K562 (cell line): Measurements from ENCODE around the gene RAB14. TPM values are rescaled to one million over a fixed set of nuclear protein-coding genes. Genes with fewer than 3 reads are reported as not detected.

Experiments
- BRD4 ChIP-seq: fragments of 200-600 bp; sonication (generic); IDR thresholded peaks from 2 replicates; pipeline ENCODE4 v1.6.1; 2017; ENCODE audit warnings: inconsistent platforms
- CBFB ChIP-seq: sonication (generic); formaldehyde crosslinking; IDR thresholded peaks from 2 replicates; pipeline ENCODE4 v1.4.0; 2020; ENCODE audit warnings: mild to moderate bottlenecking, missing genetic modification reagents
- EZH2 ChIP-seq: IDR thresholded peaks from 2 replicates; pipeline ENCODE4 v1.6.1; 2012; ENCODE audit warnings: low read depth, mild to moderate bottlenecking, inconsistent platforms, low read length, borderline replicate concordance
- FOXM1 ChIP-seq, 2 experiments: fragments of 450-650 bp in 1 of 2; sonication (generic) in 1 of 2; formaldehyde crosslinking in 1 of 2; IDR thresholded peaks; 2 replicates each; pipeline versions ENCODE4 v1.6.1 to v1.9.0; 2017 to 2022; ENCODE audit warnings: low read depth in 2 of 2, mild to moderate bottlenecking in 2 of 2, missing genetic modification reagents in 1 of 2, moderate library complexity in 1 of 2
- FUS ChIP-seq: fragments of 200-400 bp; formaldehyde crosslinking; optimal IDR thresholded peaks from 2 replicates; pipeline ENCODE3; 2017; ENCODE audit warnings: low read depth, low read length
- HDAC2 ChIP-seq: fragments of 450-650 bp; IDR thresholded peaks from 2 replicates; pipeline ENCODE4 v1.6.1; 2016; ENCODE audit warnings: mild to moderate bottlenecking
- HDAC3 ChIP-seq: fragments of 450-650 bp; IDR thresholded peaks from 2 replicates; pipeline ENCODE4 v1.6.1; 2018; ENCODE audit warnings: borderline replicate concordance, mild to moderate bottlenecking, moderate library complexity; ENCODE audit not compliant: partially characterized antibody
- KDM5B ChIP-seq: fragments of 200-600 bp; sonication (generic); IDR thresholded peaks from 2 replicates; pipeline ENCODE4 v1.6.1; 2012; ENCODE audit warnings: low read depth, mild to moderate bottlenecking, moderate library complexity, low read length, control low read depth, inconsistent platforms; ENCODE audit not compliant: insufficient replicate concordance
- MBD1 ChIP-seq: fragments of 250-450 bp; sonication (Bioruptor Pico); IDR thresholded peaks from 2 replicates; pipeline ENCODE4 v1.8.0; 2022; ENCODE audit warnings: inconsistent platforms
- MEF2D ChIP-seq: conservative IDR thresholded peaks from 2 replicates; pipeline ENCODE4 v1.6.1; 2016; ENCODE audit warnings: low read depth, missing genetic modification characterization, missing compliant biosample characterization
- NFATC3 ChIP-seq: fragments of 450-650 bp; IDR thresholded peaks from 2 replicates; pipeline ENCODE4 v1.6.1; 2017; ENCODE audit warnings: mild to moderate bottlenecking
- PATZ1 ChIP-seq: fragments of 250-450 bp; sonication (Bioruptor Pico); IDR thresholded peaks from 2 replicates; pipeline ENCODE4 v1.5.0; 2020; ENCODE audit warnings: mild to moderate bottlenecking, borderline replicate concordance
- RCOR1 ChIP-seq, 2 experiments: IDR thresholded peaks; 2 replicates each; pipeline ENCODE4 v1.6.1; 2012; ENCODE audit warnings: low read depth in 2 of 2, low read length in 2 of 2, borderline replicate concordance in 1 of 2, improper control_type of control experiment in 1 of 2
- RFX1 ChIP-seq: fragments of 450-650 bp; IDR thresholded peaks from 2 replicates; pipeline ENCODE4 v1.6.1; 2016; ENCODE audit warnings: mild to moderate bottlenecking, moderate library complexity
- SRSF3 ChIP-seq: fragments of 200-400 bp; formaldehyde crosslinking; IDR thresholded peaks from 2 replicates; pipeline ENCODE4 v1.6.1; 2016; ENCODE audit warnings: mild to moderate bottlenecking, low read length, moderate library complexity; ENCODE audit not compliant: insufficient read depth
- ZNF239 ChIP-seq: fragments of 250-450 bp; sonication (Bioruptor Pico); IDR thresholded peaks from 2 replicates; pipeline ENCODE4 v1.4.0; 2020; ENCODE audit warnings: mild to moderate bottlenecking
- ZNF354B ChIP-seq: fragments of 250-450 bp; sonication (Bioruptor Pico); IDR thresholded peaks from 2 replicates; pipeline ENCODE4 v1.4.0; 2020
- ZNF444 ChIP-seq: fragments of 250-450 bp; sonication (Bioruptor Pico); IDR thresholded peaks from 2 replicates; pipeline ENCODE4 v1.4.0; 2020; ENCODE audit warnings: mild to moderate bottlenecking, moderate library complexity
- ZNF644 ChIP-seq: fragments of 200-800 bp; sonication (Bioruptor generic); IDR thresholded peaks from 2 replicates; pipeline ENCODE4 v1.6.1; 2016; ENCODE audit warnings: low read depth, missing genetic modification characterization, missing compliant biosample characterization
- ZNF707 ChIP-seq: fragments of 250-450 bp; sonication (Bioruptor Pico); conservative IDR thresholded peaks from 2 replicates; pipeline ENCODE4 v1.8.0; 2022; ENCODE audit warnings: inconsistent platforms, mild to moderate bottlenecking, moderate library complexity
- polyA plus RNA-seq, 8 experiments: library from polyadenylated mRNA; depleted of rRNA in 4 of 8; stranded (reverse) in 5 of 8; unstranded in 3 of 8; fragments of >200 nt; fragmentation: Nextera tagmentation in 2 of 8; fragmentation: Illumina TruSeq in 1 of 8; extraction: Ambion mirVana in 2 of 8; extraction: Trizol in 1 of 8; gene quantifications; 2 replicates each; pipeline versions ENCODE4 v1.2.1 to v1.2.3, GENCODE V29; 2011 to 2014; ENCODE audit warnings: inconsistent platforms in 1 of 8, missing spikeins in 1 of 8
- total RNA-seq, 7 experiments: library from RNA; depleted of rRNA in 6 of 7; stranded (reverse); fragments of >200 nt in 6 of 7; fragmentation: Illumina TruSeq in 2 of 7; extraction: Trizol in 2 of 7; gene quantifications; 2 replicates each; pipeline versions ENCODE4 v1.2.1 to v1.2.3, GENCODE V29; 2011 to 2021; ENCODE audit warnings: low replicate concordance in 1 of 7
- TF ChIP-seq, protein P1 (sequence below): fragments of 450-650 bp; IDR thresholded peaks from 2 replicates; pipeline ENCODE4 v1.6.1; 2016; ENCODE audit warnings: missing biosample characterization, missing genetic modification characterization
- TF ChIP-seq, protein P2 (sequence below): sonication (generic); formaldehyde crosslinking; IDR thresholded peaks from 2 replicates; pipeline ENCODE4 v1.8.1; 2023; ENCODE audit warnings: mild to moderate bottlenecking, missing genetic modification reagents

The RAB14 gene
- total and polyA plus RNA-seq, 9 of the 15 experiments (the other 6 are each of a cell fraction or from before 2014, with no cell fraction given), result 10.3 to 41.8 (median 20.9) TPM

DNA sequence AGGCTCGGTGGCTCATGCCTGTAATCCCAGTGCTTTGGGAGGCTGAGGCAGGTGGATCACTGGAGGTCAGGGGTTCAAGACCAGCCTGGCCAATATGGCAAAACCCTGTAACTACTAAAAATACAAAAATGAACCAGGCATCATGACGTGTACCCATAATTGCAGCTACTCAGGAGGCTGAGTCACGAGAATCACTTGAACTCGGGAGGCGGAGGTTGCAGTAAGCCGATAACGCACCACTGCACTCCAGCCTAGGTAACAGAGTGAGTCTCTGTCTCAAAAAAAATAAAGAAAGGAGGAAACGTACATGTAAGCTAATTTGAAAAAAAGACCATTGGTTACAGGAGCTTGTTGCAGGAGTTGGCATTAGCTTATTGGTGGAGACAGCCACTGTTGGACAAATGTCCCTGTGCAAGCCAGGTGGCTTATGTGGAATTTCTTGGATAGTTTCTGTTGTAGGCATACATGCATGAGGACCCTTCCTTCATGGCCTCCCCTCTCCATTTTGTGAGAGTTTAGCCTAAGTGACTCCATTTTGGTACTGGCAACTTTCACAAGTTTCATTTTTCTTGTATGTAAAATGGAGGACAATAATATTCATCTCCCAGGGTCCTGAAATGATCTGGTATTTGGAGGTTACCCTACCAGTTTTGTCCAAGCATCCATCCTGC, 16.8 kb upstream of the RAB14 start (continued):
- peak; percentile 93; the same call in 1 of the 2 replicates for TF ChIP-seq ZNF644
- peak; percentile 90 for TF ChIP-seq MEF2D (tag)
- TF ChIP-seq RCOR1 (IDR thresholded peaks at IDR 0.05; ENCODE audit: borderline replicate concordance in 1 of 2, low read depth in 2 of 2, low read length in 2 of 2), result peak in 1 of 2 experiments; percentile 70; a peak in 1 of 4 replicates
- no peak for TF ChIP-seq FUS
- TF ChIP-seq, protein P1, sequence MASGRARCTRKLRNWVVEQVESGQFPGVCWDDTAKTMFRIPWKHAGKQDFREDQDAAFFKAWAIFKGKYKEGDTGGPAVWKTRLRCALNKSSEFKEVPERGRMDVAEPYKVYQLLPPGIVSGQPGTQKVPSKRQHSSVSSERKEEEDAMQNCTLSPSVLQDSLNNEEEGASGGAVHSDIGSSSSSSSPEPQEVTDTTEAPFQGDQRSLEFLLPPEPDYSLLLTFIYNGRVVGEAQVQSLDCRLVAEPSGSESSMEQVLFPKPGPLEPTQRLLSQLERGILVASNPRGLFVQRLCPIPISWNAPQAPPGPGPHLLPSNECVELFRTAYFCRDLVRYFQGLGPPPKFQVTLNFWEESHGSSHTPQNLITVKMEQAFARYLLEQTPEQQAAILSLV (tag), result peak; percentile 95
- TF ChIP-seq BRD4, result no peak
- TF ChIP-seq ZNF707, result no peak
- TF ChIP-seq ZNF239, result peak; percentile 59
- TF ChIP-seq, protein P2, sequence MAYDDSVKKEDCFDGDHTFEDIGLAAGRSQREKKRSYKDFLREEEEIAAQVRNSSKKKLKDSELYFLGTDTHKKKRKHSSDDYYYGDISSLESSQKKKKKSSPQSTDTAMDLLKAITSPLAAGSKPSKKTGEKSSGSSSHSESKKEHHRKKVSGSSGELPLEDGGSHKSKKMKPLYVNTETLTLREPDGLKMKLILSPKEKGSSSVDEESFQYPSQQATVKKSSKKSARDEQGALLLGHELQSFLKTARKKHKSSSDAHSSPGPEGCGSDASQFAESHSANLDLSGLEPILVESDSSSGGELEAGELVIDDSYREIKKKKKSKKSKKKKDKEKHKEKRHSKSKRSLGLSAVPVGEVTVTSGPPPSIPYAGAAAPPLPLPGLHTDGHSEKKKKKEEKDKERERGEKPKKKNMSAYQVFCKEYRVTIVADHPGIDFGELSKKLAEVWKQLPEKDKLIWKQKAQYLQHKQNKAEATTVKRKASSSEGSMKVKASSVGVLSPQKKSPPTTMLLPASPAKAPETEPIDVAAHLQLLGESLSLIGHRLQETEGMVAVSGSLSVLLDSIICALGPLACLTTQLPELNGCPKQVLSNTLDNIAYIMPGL, result no peak
- TF ChIP-seq PATZ1 (CRISPR knock-in tag), result no peak
- no peak for TF ChIP-seq SRSF3
- 0 out of 2 replicates have a peak, but pooled peaks have one; percentile 42 for TF ChIP-seq CBFB (CRISPR knock-in tag)
- TF ChIP-seq EZH2, result no peak
- no peak for TF ChIP-seq RFX1
- TF ChIP-seq FOXM1 (IDR thresholded peaks at IDR 0.05; ENCODE audit: low read depth), result no peak
- no peak for TF ChIP-seq FOXM1 (CRISPR knock-in tag; IDR thresholded peaks at IDR 0.05; ENCODE audit: low read depth)
- TF ChIP-seq MBD1, result no peak
- no peak for TF ChIP-seq HDAC3
- no peak for TF ChIP-seq KDM5B
- TF ChIP-seq ZNF354B (CRISPR knock-in tag), result 0 out of 2 replicates have a peak, but pooled peaks have one; percentile 27
- peak; percentile 62; the same call in 1 of the 2 replicates for TF ChIP-seq HDAC2
- no peak for TF ChIP-seq NFATC3
- peak; percentile 33; the same call in 1 of the 2 replicates for TF ChIP-seq ZNF444 (CRISPR knock-in tag)
